H1 (cell line): ENCODE data around the gene TATDN2.
"Not testable (repeated sequence)": the region's sequence is repeated elsewhere in the genome, so short reads cannot be mapped to it uniquely, and the experiment has no call there.

Experiments used
- CHD2 ChIP-seq: IDR thresholded peaks from 2 replicates; pipeline ENCODE4 v1.6.1; 2012; ENCODE audit warnings: low read length, improper control_type of control experiment
- GTF2F1 ChIP-seq: IDR thresholded peaks from 2 replicates; pipeline ENCODE4 v1.6.1; 2012; ENCODE audit warnings: low read depth, low read length, improper control_type of control experiment, borderline replicate concordance
- POLR2A ChIP-seq, 2 experiments: IDR thresholded peaks; 1 replicate in 1 of 2; 2 replicates in 1 of 2; pipeline ENCODE4 v1.6.1; 2011; ENCODE audit warnings: low read depth in 2 of 2, low read length in 2 of 2, mild to moderate bottlenecking in 2 of 2; ENCODE audit errors: control extremely low read depth in 1 of 2
- RAD21 ChIP-seq, 2 experiments: IDR thresholded peaks in 1 of 2; conservative IDR thresholded peaks in 1 of 2; 2 replicates each; pipeline ENCODE4 v1.6.1; 2011; ENCODE audit warnings: low read depth in 2 of 2, low read length in 2 of 2, improper control_type of control experiment in 1 of 2, inconsistent platforms in 1 of 2, mild to moderate bottlenecking in 1 of 2, moderate library complexity in 1 of 2
- RFX5 ChIP-seq: IDR thresholded peaks from 2 replicates; pipeline ENCODE4 v1.6.1; 2011; ENCODE audit warnings: low read depth, low read length, improper control_type of control experiment, borderline replicate concordance

DNA sequence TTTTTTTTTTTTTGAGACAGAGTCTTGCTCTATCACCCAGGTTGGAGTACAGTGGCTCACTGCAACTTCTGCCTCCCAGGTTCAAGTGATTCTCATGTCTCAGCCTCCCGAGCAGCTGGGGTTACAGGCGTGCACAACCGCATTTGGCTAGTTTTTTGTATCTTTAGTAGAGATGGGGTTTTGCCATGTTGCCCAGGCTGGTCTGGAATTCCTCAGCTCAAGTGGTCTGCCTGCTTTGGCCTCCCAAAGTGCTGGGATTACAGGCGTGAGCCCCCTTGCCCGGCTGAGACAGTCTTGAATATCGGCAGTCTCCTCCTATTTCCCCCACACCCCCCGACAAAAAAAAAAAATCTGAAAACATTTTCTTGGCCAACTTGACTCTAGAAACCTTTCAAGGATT, 18.7 kb downstream of the TATDN2 start:
- not testable (repeated sequence) for TF ChIP-seq POLR2A (IDR thresholded peaks at IDR 0.05; ENCODE audit: control extremely low read depth in 1 of 2, low read depth in 2 of 2, low read length in 2 of 2); GTF2F1; RAD21 (IDR thresholded peaks at IDR 0.05 in 1 of 2, conservative IDR thresholded peaks at IDR 0.05 in 1 of 2; ENCODE audit: low read depth in 2 of 2, low read length in 2 of 2); RFX5; CHD2
